Left renal cortex interstitium (tissue), 4 donors: ENCODE data around the gene TMPRSS4. TPM values are rescaled to one million over a fixed set of nuclear protein-coding genes. Genes with fewer than 3 reads are reported as not detected.

Experiments used
- DNase-seq, 4 donors: peaks; one replicate each; pipeline ENCODE4 v3.0.0-alpha.2; 2013; ENCODE audit warnings: low read depth in 4 of 4, low spot score in 2 of 4, missing footprints in 1 of 4
- polyA plus RNA-seq, 4 donors: library from polyadenylated mRNA; unstranded; fragments of 120-200 nt; gene quantifications; one replicate each; pipeline ENCODE4 v1.2.1, GENCODE V29; 2013; ENCODE audit not compliant: insufficient read length in 4 of 4

TMPRSS4 gene
- polyA plus RNA-seq, 4 donors = 25.8 to 39.6 (median 32.0) TPM

DNA sequence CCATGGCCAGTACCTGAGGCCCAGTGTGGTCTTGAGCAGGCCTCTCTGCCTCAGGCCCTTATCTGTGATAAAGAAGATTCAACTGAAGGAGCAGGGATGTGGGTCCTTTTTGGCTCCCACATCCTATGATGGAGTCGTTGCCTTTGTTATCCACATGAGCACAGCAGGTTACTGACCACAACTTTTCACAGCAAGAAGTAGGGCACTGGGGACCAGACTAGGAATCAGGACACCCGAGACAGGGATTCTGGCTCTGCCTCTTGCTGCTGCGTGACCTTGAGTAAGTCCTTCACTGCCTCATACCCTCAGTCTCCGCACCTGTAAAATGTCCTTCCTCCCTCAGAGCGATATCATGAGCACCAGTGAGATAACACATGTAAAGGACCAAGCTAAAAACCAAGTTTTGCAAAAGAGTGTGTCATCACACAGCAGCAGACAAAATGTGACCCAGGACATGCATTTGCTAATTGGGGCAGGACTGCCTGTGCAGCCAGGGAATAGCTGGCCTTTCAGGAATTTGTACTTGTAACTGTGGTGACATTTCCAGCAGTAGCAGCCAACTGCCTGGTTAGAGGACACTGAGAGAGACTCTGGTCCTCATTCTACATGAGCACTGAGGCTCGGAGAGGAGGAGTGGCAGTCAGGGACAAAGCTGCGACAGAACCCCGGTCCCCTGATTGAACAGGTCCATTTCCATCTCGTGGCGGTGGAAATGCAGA is 23.1 kb downstream of the TMPRSS4 start:
- no peak for DNase-seq

DNA sequence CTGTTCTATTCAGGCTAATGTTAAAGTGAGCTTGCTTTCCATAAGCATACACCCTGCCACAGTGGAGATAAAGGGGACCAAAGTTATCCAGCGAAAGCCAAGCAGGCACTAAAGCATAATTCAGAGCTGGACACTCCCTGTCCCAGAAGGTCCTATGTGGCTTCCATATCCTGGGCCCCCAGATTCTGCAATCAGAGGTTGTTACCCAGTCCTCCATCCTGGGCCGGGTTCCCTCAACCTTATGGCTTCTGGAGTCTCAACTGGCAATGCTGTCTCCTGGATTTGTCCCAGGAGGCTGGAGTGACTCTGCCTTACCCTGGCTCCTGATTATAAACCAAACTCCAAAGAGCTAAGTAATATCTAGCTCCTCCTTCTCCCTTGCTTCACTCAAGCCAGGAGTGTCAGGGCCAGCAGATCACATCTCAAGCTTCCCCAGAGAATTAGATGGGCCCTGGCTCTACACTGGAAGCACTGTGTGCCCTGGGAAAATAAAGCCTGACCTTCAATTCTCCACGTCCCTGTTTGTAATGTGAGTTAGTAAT is 23.9 kb downstream of the TMPRSS4 start:
- DNase-seq = no peak

DNA sequence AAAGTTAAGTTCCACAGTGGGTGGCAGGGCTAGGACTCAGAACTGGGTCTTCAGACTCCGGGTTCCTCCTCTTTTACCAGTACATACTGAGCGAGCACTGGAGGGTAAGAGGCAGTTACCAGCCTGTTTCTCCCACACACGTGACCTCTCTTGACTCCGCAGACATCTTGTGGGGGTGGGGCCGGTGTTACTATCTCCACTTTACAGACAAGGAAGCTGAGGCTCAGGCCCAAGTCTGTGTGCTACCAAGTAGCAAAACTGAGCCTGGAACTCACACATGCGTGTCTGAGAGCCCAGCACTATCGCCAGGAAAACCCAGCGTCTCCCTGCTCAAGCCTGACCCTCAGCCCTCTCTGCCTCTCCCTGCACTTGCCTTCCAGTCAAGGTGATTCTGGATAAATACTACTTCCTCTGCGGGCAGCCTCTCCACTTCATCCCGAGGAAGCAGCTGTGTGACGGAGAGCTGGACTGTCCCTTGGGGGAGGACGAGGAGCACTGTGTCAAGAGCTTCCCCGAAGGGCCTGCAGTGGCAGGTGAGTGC is 25.9 kb downstream of the TMPRSS4 start:
- DNase-seq = no peak

DNA sequence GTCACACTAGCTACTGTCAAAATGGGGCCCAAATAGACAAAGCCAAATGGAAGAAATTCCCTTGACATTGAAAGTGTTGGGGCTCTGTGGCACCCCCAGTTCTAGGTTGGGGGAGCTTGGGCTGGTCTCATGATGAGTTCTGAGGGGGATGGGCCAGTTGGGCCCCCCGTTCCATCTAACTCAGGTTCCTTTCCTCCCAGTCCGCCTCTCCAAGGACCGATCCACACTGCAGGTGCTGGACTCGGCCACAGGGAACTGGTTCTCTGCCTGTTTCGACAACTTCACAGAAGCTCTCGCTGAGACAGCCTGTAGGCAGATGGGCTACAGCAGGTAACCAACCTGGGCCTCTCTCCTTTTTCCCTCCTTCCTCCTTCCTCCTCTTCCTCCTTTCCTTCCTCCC is 27.6 kb downstream of the TMPRSS4 start:
- no peak for DNase-seq

DNA sequence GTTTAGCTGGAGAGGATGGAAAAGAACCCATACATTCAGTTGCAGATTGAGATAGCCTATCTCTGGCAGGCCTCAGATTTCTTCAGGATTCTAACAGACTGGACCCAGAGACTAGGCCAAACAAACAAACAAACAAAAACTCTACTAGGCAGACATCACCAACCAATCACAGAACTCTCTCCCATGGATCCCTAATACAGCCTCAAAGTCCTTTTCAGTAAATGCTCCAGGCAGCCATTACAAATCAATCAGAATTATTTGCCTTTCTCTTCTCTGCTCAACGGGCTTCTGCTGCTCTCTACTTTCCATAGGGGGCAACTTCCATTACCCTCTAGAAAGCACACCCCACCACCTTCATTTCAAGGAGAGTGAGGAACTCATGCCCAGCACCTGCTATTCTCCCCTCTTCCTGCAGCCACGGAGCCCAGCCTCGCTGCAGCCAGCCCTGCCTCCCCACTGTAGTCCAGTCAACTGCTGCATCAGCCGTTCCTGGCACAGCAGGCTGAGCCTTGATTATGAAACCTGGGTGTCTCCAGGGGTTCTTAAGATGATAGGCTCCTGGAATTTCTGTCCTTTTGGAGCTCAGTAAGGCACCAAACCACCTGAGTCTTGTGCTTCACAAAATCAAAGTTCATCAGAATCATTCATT is 28.9 kb downstream of the TMPRSS4 start:
- DNase-seq = no peak

DNA sequence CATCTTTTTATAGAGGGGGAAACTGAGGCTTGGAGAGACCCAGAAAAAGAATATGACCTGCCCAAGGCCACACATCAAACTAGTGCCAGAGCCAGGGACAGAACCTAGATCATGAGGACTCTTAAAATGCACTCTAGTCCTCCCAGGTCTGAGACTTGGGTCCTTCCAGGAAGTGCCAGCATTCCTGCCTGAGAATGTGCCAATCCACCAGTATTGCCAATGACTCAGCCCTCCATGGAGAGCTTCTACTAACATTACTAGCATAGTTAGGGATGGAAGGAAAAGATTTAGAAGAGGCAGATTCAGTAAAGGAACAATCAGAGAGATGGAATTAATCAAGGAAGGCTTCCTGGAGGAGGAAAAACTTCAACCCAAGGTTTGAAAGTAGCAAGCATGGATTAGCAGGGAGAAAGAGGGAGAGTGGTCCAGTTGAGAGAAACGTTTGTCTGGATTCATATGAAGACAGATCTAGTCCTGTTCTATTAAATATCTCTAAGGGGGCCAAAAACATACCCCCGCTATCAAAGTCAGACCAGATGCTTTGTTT is 30.0 kb downstream of the TMPRSS4 start:
- no peak for DNase-seq

DNA sequence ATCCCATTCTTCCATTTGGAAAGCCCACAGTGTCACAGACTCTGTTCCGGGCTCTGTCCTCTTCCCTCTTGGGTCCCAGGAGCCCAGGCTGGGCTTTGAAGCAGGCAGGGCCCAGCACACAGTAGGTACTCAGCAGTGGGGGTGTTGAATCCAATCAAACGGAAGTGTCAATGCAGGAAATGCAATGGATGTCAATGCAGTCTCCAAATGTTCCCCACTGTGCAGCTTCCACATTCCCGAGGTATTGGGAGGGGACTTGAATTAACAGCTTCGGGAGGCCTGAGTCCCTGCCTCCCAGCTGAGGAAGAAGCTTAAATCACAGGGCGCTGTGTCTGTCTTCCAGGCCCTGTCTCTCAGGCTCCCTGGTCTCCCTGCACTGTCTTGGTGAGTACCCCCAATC is 31.6 kb downstream of the TMPRSS4 start:
- DNase-seq = no peak

DNA sequence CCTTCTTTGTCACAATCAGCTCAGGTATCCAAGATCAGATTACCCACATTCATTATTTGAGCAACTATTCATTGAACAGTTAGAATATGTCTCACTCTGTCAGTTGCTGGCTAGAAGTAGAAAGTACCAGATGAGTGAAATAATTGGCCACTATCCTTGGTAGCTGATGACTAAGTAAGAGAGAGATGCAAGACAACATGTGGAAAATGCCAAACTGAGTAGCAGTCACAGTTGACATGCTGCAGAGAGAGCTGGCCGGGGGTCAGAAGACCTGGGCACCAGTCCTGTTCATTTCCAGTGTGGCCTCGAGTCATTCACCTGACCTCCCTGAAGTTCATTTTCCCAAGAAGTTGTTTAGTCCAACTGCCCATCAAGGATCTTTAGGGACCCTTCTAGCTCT is 32.4 kb downstream of the TMPRSS4 start:
- DNase-seq = no peak

DNA sequence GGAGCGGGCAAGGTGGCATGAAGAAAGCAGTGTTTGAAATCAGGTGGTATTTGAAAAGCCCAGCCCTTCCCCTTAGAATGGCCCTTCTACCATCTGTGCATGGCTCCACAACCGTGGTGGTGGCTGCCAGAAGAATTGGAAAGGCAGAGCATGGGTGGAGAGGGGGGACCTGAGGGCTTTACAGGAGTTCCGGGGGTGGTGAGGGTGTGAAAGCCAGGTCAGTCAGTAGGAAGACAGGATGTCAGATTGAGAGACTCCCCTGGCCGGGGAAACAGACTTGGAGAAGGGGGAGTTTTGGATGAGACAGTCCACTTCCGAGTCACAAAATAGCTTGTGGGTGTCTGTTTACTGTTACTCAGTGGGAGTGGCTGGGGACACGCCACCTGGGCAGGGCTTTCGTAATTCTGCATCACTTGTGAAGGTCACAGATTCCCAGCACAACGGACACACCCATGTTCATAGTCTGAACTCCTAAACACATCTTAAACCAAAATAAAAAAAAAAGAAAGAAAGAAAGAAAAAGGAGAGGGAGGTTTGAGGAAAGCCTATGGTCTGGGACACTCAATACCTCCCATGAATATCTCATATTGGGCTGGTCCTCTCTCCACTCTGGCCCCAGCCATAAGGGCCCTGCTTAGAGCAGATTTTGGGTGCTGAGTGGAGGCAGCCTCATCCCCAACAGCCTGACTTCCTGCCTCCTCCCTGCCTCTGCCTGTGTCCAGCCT is 34.3 kb downstream of the TMPRSS4 start:
- no peak for DNase-seq

DNA sequence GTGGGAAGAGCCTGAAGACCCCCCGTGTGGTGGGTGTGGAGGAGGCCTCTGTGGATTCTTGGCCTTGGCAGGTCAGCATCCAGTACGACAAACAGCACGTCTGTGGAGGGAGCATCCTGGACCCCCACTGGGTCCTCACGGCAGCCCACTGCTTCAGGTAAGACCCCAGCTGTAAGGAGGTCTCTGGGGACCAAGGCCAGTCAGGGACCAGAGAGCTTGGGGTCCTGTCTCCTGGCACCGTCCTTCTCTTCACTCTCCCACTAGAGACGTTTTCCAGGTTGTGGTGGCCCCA is 34.8 kb downstream of the TMPRSS4 start:
- no peak for DNase-seq

DNA sequence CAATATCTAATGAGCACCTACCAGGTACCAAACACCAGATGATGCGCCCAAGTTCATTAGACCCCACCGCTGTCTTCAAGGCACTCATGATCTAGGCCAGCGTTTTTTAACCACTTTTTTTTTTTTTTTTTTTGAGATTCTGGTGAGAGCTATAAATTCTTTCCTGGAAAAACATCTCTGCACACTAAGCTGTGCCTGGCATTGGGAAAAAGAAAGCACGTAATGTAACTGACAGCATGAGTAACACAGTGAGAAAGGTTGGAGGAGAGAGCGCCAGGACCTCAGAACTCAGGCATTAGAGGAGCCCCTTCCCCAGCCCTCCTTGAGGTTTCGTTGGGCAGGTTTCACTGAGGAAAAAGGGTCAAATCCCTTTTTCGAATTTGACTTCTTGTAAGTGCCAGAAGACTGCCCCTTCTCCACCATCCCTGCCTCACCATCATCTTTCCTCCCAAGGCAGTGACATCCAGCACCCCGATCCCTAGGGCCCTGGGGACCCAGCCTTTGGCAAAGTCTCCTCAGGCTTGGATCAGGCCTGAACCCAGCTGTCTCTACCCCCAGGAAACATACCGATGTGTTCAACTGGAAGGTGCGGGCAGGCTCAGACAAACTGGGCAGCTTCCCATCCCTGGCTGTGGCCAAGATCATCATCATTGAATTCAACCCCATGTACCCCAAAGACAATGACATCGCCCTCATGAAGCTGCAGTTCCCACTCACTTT is 36.0 kb downstream of the TMPRSS4 start:
- no peak for DNase-seq

DNA sequence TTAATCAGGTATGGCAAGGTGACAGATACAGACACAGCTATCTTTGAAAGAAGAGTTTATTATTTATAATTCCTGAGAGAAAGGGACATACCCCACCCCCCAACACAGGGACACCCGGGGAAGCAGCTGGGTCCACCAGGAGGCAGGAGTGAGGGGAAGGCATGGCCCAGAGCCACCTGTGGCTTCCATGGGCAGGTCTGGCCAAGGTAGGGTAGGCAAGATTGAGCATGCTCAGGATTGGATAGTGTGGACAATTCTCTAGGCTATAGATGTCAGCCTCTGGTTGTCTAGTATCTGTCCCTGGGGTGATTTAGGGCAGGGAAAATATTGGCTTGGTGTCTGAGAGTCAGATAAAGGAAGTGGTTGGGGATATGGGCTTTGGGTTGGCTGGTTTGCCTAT is 37.4 kb downstream of the TMPRSS4 start:
- no peak for DNase-seq

DNA sequence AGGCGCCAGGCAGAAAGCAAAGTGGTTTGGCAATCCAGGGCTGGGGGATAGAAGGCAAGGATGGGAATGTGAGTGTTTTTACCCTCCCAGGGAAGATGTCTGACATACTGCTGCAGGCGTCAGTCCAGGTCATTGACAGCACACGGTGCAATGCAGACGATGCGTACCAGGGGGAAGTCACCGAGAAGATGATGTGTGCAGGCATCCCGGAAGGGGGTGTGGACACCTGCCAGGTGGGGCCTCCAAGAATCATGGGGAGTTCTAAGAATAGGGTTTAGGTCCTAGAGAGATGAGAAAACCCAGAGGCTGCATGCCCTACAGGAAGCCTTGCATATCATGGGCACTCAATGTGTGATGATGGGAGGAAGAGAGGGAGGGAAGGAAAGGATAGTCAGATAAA is 38.2 kb downstream of the TMPRSS4 start:
- no peak for DNase-seq

DNA sequence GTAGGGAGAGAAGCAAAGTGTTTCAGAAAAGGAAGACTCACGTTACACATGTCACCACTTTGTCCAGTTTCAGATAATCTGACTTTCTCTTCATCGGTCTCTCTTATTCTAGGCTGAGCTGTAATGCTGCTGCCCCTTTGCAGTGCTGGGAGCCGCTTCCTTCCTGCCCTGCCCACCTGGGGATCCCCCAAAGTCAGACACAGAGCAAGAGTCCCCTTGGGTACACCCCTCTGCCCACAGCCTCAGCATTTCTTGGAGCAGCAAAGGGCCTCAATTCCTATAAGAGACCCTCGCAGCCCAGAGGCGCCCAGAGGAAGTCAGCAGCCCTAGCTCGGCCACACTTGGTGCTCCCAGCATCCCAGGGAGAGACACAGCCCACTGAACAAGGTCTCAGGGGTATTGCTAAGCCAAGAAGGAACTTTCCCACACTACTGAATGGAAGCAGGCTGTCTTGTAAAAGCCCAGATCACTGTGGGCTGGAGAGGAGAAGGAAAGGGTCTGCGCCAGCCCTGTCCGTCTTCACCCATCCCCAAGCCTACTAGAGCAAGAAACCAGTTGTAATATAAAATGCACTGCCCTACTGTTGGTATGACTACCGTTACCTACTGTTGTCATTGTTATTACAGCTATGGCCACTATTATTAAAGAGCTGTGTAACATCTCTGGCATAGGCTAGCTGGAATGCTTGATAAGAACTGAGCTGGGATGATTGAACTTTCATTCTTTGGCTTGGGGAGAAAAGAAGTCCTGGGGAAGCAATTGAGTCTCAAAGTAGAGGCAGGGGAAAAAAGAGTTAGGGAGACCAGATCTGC is 41.1 kb downstream of the TMPRSS4 start:
- DNase-seq = no peak

DNA sequence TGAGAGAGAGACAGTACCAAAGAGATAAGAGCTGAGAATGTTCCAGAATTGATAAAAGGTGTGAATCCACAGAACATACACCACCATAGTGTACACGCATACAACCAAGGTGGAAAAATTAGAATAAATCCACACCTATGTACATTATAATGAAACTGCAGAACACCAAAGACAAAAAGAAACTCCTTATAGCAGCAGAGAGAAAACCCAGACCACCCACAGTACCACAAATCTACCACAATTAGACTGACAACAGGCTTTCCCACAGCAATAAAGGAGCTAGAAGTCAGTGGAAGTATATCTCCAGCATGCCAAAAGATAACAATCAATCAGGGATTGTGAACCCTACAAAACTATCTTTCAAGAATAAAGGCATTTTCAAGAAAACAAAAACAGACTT is 43.9 kb downstream of the TMPRSS4 start:
- DNase-seq = no peak

DNA sequence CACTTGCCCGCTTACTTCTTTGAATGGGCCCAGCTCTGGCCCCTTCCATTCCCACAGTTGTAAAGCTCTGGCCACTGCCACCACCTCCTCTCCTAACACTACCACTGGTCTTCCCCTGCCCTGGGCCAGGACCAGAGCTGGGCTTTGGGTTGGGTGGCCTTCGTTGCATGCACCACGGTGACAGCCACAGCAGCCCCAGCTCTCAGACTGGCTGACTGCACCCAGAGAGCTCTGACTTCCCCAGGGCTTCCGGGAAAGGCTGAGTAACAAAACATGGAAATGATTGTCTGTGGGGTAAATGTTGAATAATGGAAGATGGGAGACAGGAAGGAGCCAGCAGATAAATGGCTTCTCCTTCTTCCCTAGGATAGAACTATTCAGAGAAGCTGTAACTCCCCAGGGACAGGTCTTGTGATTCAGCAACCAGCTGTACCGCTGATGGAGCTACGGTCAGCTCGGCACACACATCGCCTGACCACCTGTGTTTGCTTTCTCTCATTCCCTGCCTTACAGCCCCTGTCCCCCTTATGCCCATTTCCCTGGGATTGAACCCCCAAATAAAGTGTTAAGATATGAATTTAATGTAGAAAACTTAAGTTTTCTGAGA is 48.2 kb downstream of the TMPRSS4 start:
- no peak for DNase-seq

DNA sequence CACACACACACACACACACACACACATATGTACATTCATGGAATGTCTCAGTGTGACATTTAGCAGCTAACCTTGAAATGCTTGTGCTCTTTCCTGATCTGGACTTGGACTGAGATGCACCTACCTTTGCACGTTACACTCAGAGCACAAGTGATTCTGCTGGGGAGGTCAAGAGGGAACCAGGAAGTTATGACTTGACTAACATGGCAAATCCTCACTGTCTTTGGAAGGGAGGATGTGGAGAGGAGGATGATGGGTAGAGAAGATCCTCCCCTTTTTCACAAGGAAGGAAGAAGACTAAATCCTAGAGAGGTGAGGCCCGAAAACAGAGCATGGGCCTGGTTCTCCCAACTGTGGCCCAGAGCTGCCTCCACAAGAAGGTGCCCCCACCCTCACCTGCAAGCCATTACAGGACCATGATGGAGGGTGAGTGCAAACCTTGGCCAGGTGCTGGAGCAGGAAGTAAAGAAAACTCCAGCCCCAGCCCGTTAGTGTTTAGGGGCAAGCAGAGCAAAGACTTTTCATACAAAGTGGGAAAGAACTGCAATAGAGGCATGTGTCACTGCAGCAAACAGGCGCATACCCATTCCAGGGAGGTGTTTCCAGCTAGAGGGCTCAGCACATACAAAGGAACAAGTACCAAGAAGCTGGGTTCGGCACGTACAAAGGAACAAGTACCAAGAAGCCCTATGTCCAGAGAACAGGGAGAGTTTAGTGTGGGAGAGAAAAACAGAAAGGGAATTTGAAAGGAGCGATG is 49.4 kb downstream of the TMPRSS4 start:
- no peak for DNase-seq

DNA sequence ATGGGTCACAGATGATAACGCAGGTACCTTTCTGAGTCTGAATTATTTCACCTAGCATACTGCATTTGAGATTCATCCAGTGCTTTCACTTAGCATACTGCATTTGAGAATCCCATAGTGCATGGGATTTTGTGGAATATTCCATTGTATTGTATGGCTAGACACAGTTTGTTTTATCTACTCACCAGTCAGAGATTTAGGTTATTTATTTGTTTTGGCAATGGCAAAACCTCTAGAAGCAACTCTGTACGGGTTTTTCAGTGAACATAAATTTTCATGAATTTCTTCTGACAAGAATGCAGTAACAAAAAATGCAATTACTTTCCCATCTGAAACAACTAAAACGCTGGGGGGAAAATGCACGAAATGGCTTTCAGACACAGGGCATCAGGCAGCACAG is 51.4 kb downstream of the TMPRSS4 start:
- DNase-seq = no peak
